PFSK-1 (cell line): ENCODE results near the gene PRSS50.

Experiments
- FOXP2 ChIP-seq: optimal IDR thresholded peaks from 2 replicates; pipeline ENCODE3; 2011; ENCODE audit warnings: borderline replicate concordance, control low read depth, inconsistent platforms; ENCODE audit not compliant: insufficient read depth; ENCODE audit errors: extremely low read length, extremely low read depth
- POLR2AphosphoS5 ChIP-seq: IDR thresholded peaks from 2 replicates; pipeline ENCODE4 v1.6.1; 2012; ENCODE audit warnings: low read depth, mild to moderate bottlenecking, control low read depth, low read length, moderate library complexity
- REST ChIP-seq, 2 experiments: IDR thresholded peaks; 2 replicates each; pipeline versions ENCODE4 v1.6.1 to v1.8.0; 2011 to 2012; ENCODE audit warnings: low read depth in 2 of 2, low read length in 2 of 2, control low read depth in 1 of 2, inconsistent platforms in 1 of 2, mild to moderate bottlenecking in 1 of 2, moderate library complexity in 1 of 2; ENCODE audit not compliant: insufficient read depth in 1 of 2
- SIN3A ChIP-seq: IDR thresholded peaks from 2 replicates; pipeline ENCODE4 v1.6.1; 2012; ENCODE audit warnings: mild to moderate bottlenecking, low read length, moderate library complexity, borderline replicate concordance; ENCODE audit not compliant: insufficient read depth
- TAF1 ChIP-seq: IDR thresholded peaks from 2 replicates; pipeline ENCODE4 v1.6.1; 2012; ENCODE audit warnings: low read length, control low read depth, borderline replicate concordance; ENCODE audit not compliant: insufficient read depth

Gene PRSS50

GRCh38 chr3:46695177-46695961, 22.3 kb downstream of the PRSS50 start:
- TF ChIP-seq FOXP2, result no peak
- no peak for TF ChIP-seq TAF1
- TF ChIP-seq POLR2AphosphoS5, result no peak
- no peak for TF ChIP-seq SIN3A
- no peak for TF ChIP-seq REST (IDR thresholded peaks at IDR 0.05; ENCODE audit: insufficient read depth in 1 of 2, low read depth in 2 of 2, low read length in 2 of 2)

GRCh38 chr3:46694520-46694919, 23.1 kb downstream of the PRSS50 start:
- no peak for TF ChIP-seq POLR2AphosphoS5
- TF ChIP-seq SIN3A, result no peak
- no peak for TF ChIP-seq FOXP2
- TF ChIP-seq TAF1, result no peak
- TF ChIP-seq REST (IDR thresholded peaks at IDR 0.05; ENCODE audit: insufficient read depth in 1 of 2, low read depth in 2 of 2, low read length in 2 of 2), result no peak

GRCh38 chr3:46693892-46694226, 23.8 kb downstream of the PRSS50 start:
- no peak for TF ChIP-seq POLR2AphosphoS5
- no peak for TF ChIP-seq TAF1

- TF ChIP-seq POLR2AphosphoS5 (no peak), REST (IDR thresholded peaks at IDR 0.05; ENCODE audit: insufficient read depth in 1 of 2, low read depth in 2 of 2, low read length in 2 of 2) (no peak), TAF1 (no peak), SIN3A (no peak), FOXP2 (no peak)
Observed at GRCh38 chr3:46693038-46693891, 24.4 kb downstream of the PRSS50 start, which contains the start of gene ALS2CL. ALS2CL (minus strand) TSS chr3:46693679; CDS start chr3:46689440, 4,239 bp downstream.

GRCh38 chr3:46692566-46692990, 25.1 kb downstream of the PRSS50 start:
- TF ChIP-seq FOXP2 (no peak), POLR2AphosphoS5 (no peak), SIN3A (no peak), TAF1 (no peak), REST (IDR thresholded peaks at IDR 0.05; ENCODE audit: insufficient read depth in 1 of 2, low read depth in 2 of 2, low read length in 2 of 2) (no peak)
